Islet of Langerhans (tissue), 1 donor: ENCODE results near the gene GNRHR.
"Not testable (repeated sequence)": the region's sequence is repeated elsewhere in the genome, so short reads cannot be mapped to it uniquely, and the experiment has no call there.

ENCODE experiments used
- FAIRE-seq: peaks from one replicate; lab custom pipeline; 2011; peaks lifted over from hg19 to GRCh38; lab: Jason Lieb, UNC

GNRHR gene

DNA sequence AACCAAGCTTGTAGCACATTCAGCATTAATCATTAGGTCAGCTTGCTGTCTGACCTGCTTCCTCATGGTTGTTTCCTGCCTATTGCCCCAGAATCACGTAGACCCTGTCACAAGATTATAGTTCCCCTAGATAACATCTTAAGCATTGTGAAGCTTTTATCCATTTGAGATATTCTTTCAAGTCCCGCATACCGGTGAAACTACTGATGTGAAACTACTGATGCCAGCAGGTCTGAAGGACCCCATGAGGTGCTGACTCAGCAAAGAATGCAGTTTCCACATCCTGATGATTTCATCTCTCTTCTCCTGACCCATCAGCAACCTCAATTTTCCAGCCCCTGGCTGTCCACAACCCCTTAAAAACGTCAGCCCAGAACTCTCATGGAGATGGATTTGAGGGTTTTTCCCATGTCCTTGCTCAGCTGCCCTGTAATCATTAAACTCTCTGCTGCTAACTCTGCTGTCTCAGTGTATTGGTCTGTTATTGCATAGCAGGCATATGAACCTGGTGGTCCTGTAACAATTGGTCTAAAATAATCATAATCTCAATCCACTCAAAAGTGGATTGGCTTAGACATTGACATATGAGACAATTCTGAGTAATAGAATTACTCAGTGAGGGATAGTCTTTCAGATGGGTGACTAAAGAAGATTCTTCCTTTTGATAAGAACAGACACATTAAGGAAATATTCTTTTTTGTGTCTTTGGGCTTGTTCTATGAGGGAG, 26.9 kb downstream of the GNRHR start:
- FAIRE-seq, result no peak

DNA sequence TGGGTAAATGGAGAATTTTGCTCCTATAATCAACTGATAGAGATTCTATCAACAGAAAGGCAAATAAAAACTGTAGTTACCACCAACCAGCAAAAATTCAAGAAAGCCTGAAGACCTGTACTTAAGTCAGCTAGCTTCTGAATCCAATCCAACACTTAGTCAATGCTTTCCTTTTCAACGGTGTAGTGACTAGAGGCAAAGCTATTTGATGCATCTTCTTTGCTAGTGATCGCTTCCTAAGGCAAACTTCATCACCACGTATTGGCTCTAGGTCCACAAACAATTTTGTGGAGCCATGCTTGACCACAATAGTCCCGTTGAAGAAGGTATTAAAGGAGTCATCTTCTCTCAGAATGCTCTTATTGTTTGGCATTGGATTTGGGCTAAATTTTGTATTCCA, 28.2 kb downstream of the GNRHR start:
- FAIRE-seq, result no peak

DNA sequence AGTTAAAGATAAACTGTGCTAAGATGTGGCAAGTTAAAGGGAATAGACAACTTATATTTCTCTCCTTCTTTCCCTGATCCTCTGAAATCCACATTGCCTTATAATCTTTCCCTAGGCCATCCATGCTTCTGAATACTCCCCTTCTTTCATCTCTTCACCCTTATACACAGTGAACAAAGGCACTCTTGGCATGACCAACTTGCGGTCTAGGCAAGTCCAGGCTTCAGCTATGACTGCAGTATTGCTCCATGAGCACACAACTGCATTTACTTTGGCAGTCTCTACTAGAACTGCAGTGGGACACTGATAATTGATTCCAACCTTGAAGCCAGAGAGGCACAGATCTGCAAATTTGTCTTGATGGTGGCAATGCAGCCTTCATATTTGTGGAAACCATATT, 29.1 kb downstream of the GNRHR start:
- no peak for FAIRE-seq

DNA sequence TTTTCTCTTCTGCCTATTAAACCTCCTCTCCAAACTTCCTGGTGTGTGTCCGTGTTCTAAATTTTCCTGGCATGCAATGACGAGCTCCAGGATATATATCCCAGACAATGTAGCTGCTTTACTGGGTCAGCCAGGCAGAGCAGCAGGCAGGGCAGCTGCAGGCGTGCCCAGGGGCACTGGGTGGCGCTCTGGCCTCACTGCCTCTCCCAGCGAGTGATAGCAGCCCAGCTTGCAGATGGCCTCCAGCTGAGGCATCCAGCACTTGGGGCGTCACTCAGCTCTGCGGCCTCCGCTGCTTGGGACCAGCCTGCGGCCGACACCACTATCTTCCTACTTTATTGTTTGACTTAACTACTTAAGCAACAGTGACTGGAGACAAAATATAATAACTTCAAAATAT, 30.2 kb downstream of the GNRHR start:
- FAIRE-seq, result no peak

DNA sequence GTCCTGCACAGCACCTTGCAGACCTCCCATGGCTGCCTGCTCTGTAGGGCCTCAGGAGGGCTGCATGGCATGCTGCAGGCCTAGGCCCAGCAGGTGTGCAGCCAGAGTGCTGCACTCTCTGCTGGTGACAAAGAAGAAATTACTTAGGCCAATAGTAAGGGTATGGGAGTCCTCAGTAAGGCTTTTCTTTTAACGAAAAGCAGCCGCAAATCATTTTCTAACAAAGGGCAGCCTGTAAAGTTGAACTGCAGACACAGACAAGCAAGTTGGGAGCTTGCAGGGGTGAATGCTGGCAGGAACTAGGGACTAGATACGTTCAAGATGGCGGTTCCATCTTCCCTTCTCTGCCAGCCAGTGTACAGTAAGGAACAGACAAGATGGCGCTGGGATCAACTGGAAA, 30.8 kb downstream of the GNRHR start:
- no peak for FAIRE-seq

DNA sequence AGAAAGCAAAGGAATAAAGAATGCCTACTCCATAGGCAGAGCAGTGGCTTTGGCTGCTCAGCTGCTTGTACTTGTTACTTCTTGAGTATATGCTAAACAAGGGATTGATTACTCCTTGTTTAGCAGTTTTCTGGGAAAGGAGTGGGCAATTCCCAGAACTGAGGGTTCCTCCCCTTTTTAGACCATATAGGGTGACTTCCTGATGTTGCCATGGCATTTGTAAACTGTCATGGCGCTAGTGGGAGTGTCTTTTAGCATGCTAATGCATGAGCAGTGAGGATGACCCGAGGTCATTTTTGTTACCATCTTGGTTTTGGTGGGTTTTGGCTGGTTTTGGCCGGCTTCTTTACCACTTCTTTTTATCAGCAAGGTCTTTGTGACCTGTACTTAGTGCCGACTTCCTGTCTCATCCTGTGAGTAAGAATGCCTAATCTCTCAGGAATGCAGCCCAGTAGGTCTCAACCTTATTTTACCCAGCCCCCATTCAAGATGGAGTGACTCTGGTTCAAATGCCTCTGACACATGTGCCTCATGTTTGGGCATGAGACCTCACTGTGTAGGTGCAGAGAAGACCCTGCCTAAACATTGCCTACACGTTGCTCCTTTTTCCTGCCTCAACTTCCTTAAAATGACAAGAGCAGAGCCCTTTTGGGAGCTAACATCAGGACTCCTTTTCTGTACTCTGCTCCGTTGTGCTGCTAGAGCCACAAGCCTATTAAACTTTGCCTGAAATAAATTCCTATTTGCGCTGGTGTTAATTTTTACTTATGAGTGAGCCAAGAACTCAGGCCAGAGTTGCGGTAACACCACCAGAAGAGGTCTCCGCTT, 32.2 kb downstream of the GNRHR start:
- no peak for FAIRE-seq

GRCh38 chr4:67721315-67721769, 32.8 kb downstream of the GNRHR start:
- no peak for FAIRE-seq

- FAIRE-seq, result no peak
These were observed 34.1 kb downstream of the GNRHR start for GRCh38 chr4:67719953-67720617.

GRCh38 chr4:67718848-67719247, 35.3 kb downstream of the GNRHR start:
- no peak for FAIRE-seq

DNA sequence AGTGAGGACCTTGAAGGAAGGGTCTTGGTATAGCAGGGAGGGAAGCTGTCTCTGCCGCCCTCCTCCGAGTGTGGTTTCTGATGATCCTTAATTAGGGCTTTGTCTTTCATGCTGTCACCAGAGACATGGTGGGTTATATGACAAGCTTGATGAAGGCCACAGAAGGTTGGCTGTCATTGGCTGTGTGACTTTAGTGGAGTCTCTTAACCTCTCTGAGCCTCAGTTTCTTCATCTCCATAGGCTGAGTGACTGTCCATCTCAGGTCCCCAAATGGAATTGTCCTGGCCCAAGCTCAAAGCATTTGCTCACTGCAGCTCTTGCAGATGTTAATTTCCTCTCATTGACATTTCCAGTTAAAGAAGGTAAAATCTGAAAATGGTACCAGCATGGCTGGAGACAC, 36.6 kb downstream of the GNRHR start:
- no peak for FAIRE-seq

DNA sequence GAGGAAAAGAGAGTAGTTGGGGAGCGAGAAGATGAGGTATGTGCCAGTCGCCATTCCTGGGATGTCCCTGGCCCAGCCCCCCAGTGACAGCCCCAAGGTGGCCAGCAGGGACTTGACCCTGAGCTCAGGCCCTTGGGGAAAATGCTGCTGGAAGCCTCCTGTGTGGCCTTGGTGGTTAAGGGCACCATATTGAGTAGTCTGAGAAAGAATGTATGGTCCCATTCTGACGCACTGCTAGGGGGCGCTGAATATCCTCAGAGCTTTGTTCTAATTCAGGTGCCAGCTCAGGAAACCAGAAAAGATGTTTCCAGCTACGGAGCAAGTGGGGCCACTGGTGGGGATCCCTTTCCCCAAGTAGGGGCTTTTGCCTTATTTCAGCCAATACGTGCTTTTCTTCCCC, 39.2 kb downstream of the GNRHR start:
- no peak for FAIRE-seq

DNA sequence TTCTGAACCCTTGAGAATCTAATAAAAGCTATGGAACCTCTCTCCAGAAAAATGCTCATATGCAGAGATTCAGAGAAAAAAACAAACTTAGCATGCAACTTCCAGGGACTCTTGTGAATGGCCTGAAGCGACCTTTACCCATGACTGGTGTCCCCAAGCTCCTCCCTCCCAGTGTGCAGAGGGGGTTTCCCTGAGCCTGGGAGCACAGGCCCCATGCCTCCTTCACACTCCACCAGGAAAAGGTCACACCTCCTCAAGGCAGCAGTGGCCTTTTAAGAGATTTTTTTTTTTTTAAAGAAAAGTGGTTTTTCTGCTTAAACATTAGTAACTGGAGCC, 40.0 kb downstream of the GNRHR start:
- FAIRE-seq, result no peak

DNA sequence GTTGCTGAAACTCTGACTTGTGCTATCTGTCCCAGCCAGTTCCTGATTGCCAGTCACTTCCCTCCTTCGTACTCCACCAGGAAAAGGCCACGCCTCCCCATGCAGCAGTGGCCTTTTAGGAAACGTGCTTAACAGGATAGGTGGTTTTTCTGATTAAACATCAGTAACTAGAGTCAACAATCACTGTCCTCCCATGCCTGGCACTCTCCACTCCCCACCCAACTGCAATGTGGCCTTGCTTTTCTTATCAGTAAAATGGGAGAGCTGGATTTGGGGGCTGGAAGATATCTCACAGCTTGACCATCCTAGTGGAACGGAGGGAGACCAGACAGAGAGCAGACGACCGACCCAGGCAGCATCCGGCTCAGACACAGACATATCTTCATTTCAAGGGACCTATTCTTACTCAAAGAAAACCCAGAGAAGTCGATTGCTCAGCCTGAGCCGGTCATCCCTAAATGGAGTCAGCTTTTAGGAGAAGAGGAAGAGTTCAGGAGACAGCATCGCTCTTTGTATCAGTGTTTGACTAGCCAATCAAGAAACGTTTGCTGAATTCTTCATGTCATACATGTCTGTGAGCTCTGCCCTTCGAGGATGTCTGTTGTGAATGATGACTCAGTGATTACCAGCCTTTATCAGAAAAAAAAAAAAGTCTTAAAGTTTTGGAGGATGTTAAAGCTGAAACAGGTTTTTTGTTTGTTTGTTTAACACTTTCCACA, 40.5 kb downstream of the GNRHR start:
- no peak for FAIRE-seq

DNA sequence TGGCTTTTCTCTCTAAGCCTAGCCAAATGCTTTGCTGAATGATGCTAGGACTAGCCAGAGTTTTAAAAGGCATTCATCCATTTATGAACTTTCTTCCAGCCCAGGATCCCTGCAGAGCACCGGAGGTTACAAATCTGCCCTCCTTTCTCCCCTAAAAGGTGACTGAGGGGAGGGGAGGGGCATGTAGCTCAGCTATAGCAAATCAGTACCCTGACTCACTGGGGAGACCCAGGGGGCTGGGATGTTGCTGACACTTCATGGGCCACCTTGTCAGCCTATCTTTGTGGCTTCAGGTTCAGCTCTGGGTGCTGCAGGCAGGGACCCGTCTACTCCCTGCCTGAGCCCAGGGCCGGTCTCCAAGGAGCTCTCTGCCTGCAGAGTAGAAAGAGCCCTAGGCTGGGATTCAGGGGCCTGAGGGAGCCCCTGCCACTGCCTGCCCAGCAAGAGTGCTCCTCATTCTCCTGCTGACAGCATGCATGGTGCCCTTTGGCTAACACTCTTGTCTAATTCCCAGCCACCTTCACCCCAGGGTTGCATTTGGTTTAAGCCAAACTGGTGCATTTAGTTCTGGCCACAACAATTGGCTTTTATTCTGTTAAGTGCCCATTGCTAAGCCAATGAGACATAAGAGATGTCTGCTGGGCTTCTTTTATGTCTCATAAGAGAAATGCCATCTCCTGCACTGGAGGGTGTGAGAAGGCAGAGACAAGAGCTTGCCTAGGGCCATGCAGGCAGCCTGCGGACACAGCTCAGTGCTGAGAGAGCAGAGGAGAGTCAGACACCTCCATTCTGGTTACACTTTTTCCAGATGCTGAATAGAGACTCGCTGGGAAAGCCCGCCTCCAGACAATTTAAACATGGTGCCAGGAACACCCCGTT, 41.3 kb downstream of the GNRHR start:
- FAIRE-seq, result no peak

DNA sequence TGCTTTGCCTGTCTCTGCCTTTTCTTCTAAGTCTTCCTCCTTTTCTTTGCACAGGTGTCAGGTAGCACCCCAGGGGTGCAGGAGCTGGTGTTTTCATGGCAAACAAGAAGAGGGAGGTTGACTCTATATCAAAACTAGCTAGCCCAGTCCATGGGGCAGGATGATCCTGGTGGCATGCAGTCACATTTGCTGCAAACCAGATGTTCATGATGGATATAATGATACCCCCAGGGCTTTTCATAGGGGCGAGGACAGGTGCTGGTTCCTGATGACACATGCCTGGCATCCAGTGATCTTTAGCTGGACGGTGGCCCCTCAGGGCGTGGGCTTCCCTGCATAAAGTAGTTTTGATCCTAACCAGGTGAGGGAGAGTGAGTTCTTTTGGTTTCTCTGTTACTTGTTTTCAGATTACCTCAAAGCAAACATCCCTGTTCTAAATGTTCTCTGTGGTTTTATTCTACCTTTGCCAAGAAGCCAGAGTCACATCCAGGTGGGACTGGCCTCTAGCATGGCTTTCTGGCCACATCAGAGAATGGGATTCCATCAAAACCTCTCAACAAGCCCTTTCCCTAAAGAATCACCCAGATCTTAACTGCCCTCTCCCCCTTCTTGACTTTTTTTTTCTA, 42.1 kb downstream of the GNRHR start:
- no peak for FAIRE-seq

DNA sequence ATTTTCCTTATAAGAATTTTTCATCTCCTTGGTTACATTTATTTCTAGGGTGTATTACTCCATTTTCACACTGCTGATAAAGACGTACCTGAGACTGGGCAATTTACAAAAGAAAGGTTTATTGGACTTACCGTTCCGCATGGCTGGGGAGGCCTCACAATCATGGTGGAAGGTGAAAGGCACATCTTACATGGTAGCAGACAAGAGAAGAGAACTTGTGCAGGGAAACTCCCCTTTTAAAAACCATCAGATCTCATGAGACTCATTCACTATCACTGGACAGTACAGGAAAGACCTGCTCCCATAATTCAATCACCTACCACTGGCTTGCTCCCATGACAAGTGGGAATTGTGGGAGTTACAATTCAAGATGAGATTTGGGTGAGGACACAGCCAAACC, 47.5 kb downstream of the GNRHR start:
- FAIRE-seq, result not testable (repeated sequence)

DNA sequence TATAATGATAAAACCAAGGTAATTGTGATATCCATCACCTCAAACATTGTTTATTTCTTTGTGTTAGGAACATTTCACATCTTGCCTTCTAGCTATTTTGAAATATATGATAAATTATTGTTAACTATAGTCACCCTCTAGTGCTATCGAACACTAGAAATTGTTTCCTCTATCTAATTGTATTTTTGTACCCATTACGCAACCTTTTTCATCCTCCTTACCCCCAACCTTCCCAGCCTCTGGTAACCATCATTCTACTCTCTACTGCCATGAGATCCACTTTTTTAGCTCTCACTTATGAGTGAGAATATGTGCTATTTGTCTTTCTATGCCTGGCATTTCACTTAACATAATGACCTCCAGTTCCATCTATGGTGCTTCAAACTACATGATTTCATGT, 49.3 kb downstream of the GNRHR start:
- FAIRE-seq, result no peak

DNA sequence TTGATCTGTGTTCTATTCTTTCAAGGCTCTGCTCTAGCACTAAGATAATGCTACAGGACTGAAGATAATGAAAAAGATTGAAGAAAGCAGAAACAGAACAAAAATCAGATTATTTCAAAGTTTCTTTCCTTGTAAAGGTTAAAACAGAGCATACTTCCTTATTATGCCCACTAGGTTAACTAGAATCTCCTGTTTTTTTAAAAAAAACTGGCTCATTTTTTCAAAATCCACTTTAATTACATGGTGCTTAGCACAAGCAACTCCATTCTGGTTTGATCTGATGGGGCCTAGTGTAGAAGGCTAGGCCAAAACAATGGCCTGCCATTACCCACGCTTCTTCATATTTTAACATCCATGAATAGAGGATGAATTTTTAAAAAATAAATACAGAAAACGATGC, 52.0 kb downstream of the GNRHR start:
- FAIRE-seq, result no peak

- FAIRE-seq, result no peak
These were observed 52.7 kb downstream of the GNRHR start for GRCh38 chr4:67701517-67701850.

- peak; percentile 84 for FAIRE-seq
These were observed 53.3 kb downstream of the GNRHR start, which contains the start of gene UBA6 for GRCh38 chr4:67700738-67701516. TSS of gene UBA6 (minus strand) at chr4:67701155. CDS start at chr4:67701119, 36 bp downstream.
